K562 (cell line): ENCODE measurements around the gene GLE1. TPM values are rescaled to one million over a fixed set of nuclear protein-coding genes. Genes with fewer than 3 reads are reported as not detected.

Experiments used
- HDAC3 ChIP-seq: fragments of 450-650 bp; IDR thresholded peaks from 2 replicates; pipeline ENCODE4 v1.6.1; 2018; ENCODE audit warnings: borderline replicate concordance, mild to moderate bottlenecking, moderate library complexity; ENCODE audit not compliant: partially characterized antibody
- KDM5B ChIP-seq: fragments of 200-600 bp; sonication (generic); IDR thresholded peaks from 2 replicates; pipeline ENCODE4 v1.6.1; 2012; ENCODE audit warnings: low read depth, mild to moderate bottlenecking, moderate library complexity, low read length, control low read depth, inconsistent platforms; ENCODE audit not compliant: insufficient replicate concordance
- KLF10 ChIP-seq: fragments of 250-450 bp; sonication (Bioruptor Pico); IDR thresholded peaks from 2 replicates; pipeline ENCODE4 v1.6.1; 2021; ENCODE audit warnings: matching md5 sums
- LCOR ChIP-seq: sonication (generic); formaldehyde crosslinking; IDR thresholded peaks from 2 replicates; pipeline ENCODE4 v1.8.0; 2022; ENCODE audit warnings: mild to moderate bottlenecking, missing genetic modification reagents
- MED1 ChIP-seq: sonication (generic); formaldehyde crosslinking; IDR thresholded peaks from 2 replicates; pipeline ENCODE4 v1.8.1; 2023; ENCODE audit warnings: missing genetic modification reagents, borderline replicate concordance
- MEIS2 ChIP-seq: fragments of 450-650 bp; IDR thresholded peaks from 2 replicates; pipeline ENCODE4 v1.6.1; 2014; ENCODE audit warnings: mild to moderate bottlenecking; ENCODE audit not compliant: partially characterized antibody
- MYC ChIP-seq, 2 experiments: fragments of 250-450 bp in 1 of 2; sonication (Bioruptor Pico) in 1 of 2; IDR thresholded peaks; 2 replicates each; pipeline versions ENCODE4 v1.5.1 to v1.6.1; 2012 to 2021; ENCODE audit warnings: low read depth in 2 of 2, borderline replicate concordance in 1 of 2, improper control_type of control experiment in 1 of 2, low read length in 1 of 2, mild to moderate bottlenecking in 1 of 2, moderate library complexity in 1 of 2
- NEUROD1 ChIP-seq: fragments of 150-350 bp; IDR thresholded peaks from 2 replicates; pipeline ENCODE4 v1.6.1; 2014; ENCODE audit warnings: borderline replicate concordance, low read length, low read depth; ENCODE audit not compliant: partially characterized antibody
- OTX1 ChIP-seq: fragments of 450-650 bp; formaldehyde crosslinking; IDR thresholded peaks from 2 replicates; pipeline ENCODE4 v1.4.0; 2022; ENCODE audit warnings: mild to moderate bottlenecking
- PML ChIP-seq: IDR thresholded peaks from 2 replicates; pipeline ENCODE4 v1.6.1; 2012; ENCODE audit warnings: low read length, inconsistent platforms
- SAFB2 ChIP-seq: fragments of 200-400 bp; formaldehyde crosslinking; IDR thresholded peaks from 2 replicates; pipeline ENCODE4 v1.6.1; 2018; ENCODE audit warnings: borderline replicate concordance, low read length, low read depth, moderate library complexity; ENCODE audit not compliant: severe bottlenecking
- TCF7 ChIP-seq: sonication (generic); IDR thresholded peaks from 2 replicates; pipeline ENCODE4 v1.6.1; 2016; ENCODE audit warnings: antibody characterized with exemption, borderline replicate concordance
- XRCC3 ChIP-seq: fragments of 450-650 bp; IDR thresholded peaks from 2 replicates; pipeline ENCODE4 v1.6.1; 2017; ENCODE audit warnings: mild to moderate bottlenecking, moderate library complexity
- ZFP30 ChIP-seq: fragments of 250-450 bp; sonication (Bioruptor Pico); IDR thresholded peaks from 2 replicates; pipeline ENCODE4 v1.8.0; 2022; ENCODE audit warnings: moderate library complexity, mild to moderate bottlenecking, inconsistent platforms, borderline replicate concordance
- ZNF253 ChIP-seq: fragments of 250-450 bp; sonication (Bioruptor Pico); conservative IDR thresholded peaks from 2 replicates; pipeline ENCODE4 v1.6.1; 2021; ENCODE audit warnings: mild to moderate bottlenecking
- ZNF707 ChIP-seq: fragments of 250-450 bp; sonication (Bioruptor Pico); conservative IDR thresholded peaks from 2 replicates; pipeline ENCODE4 v1.8.0; 2022; ENCODE audit warnings: inconsistent platforms, mild to moderate bottlenecking, moderate library complexity
- ZZZ3 ChIP-seq: fragments of 450-650 bp; IDR thresholded peaks from 2 replicates; pipeline ENCODE4 v1.6.1; 2016; ENCODE audit warnings: antibody characterized with exemption, mild to moderate bottlenecking, moderate library complexity
- polyA plus RNA-seq, 8 experiments: library from polyadenylated mRNA; depleted of rRNA in 4 of 8; stranded (reverse) in 5 of 8; unstranded in 3 of 8; fragments of >200 nt; fragmentation: Nextera tagmentation in 2 of 8; fragmentation: Illumina TruSeq in 1 of 8; extraction: Ambion mirVana in 2 of 8; extraction: Trizol in 1 of 8; gene quantifications; 2 replicates each; pipeline versions ENCODE4 v1.2.1 to v1.2.3, GENCODE V29; 2011 to 2014; ENCODE audit warnings: inconsistent platforms in 1 of 8, missing spikeins in 1 of 8
- total RNA-seq, 7 experiments: library from RNA; depleted of rRNA in 6 of 7; stranded (reverse); fragments of >200 nt in 6 of 7; fragmentation: Illumina TruSeq in 2 of 7; extraction: Trizol in 2 of 7; gene quantifications; 2 replicates each; pipeline versions ENCODE4 v1.2.1 to v1.2.3, GENCODE V29; 2011 to 2021; ENCODE audit warnings: low replicate concordance in 1 of 7
- TF ChIP-seq, protein P1 (sequence below): IDR thresholded peaks from 2 replicates; pipeline ENCODE4 v1.6.1; 2014; ENCODE audit warnings: antibody characterized with exemption
- TF ChIP-seq, protein P2 (sequence below): fragments of 450-650 bp; IDR thresholded peaks from 2 replicates; pipeline ENCODE4 v1.6.1; 2017; ENCODE audit warnings: antibody characterized with exemption, mild to moderate bottlenecking
- TF ChIP-seq, protein P3 (sequence below): fragments of 250-450 bp; sonication (Bioruptor Pico); IDR thresholded peaks from 2 replicates; pipeline ENCODE4 v1.8.0; 2022; ENCODE audit warnings: moderate library complexity, mild to moderate bottlenecking, inconsistent platforms
- TF ChIP-seq, protein P4 (sequence below): sonication (generic); formaldehyde crosslinking; IDR thresholded peaks from 2 replicates; pipeline ENCODE4 v1.8.0; 2022; ENCODE audit warnings: missing genetic modification reagents, mild to moderate bottlenecking, borderline replicate concordance

Gene GLE1
- total and polyA plus RNA-seq, 9 of the 15 experiments (the other 6 are each of a cell fraction or from before 2014, with no cell fraction given) = 15.9 to 44.8 (median 37.6) TPM

DNA sequence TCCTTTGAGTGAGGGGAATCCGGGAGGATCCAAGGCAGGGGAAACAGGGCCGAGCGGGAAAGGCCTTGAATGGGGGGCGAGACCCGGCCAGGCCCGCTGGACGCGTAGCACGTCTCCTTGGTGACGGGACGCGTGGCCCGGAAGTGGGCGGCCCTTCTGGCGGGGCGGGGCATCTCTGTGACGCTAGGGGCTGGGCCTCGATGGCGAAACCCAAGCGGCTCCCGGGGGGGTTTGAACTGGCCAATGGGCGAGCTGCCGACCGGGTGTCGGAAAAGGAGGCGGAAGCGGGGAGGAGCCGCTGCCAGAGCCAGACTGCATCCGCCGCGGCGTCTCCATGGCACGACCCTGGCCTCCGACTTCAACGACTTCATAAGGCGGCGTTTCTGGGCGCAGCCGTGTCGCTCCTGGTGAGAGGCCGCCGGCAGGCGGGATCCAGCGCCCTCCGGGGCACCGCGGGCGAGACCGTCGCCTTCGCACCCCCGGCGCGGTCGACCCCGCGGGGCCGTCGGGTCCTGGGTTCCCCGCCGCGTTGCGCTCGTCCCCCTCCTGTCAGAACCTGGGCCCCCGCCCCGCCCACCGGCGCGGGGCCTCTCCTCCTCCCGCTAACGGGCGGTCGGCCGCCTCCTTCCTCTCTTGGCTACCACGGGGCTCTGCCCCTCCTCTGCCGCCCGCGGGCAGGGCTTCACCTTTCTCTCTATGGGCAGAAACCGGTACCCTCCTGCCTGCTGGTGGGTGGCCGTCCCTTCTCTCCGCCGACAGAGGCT is 48.5 kb upstream of the GLE1 start, which contains the start of gene ODF2 (continued):
- TF ChIP-seq PML = no peak
- TF ChIP-seq TCF7 = no peak
- peak; percentile 68 for TF ChIP-seq KDM5B
- TF ChIP-seq XRCC3 = no peak
- TF ChIP-seq, protein P1, sequence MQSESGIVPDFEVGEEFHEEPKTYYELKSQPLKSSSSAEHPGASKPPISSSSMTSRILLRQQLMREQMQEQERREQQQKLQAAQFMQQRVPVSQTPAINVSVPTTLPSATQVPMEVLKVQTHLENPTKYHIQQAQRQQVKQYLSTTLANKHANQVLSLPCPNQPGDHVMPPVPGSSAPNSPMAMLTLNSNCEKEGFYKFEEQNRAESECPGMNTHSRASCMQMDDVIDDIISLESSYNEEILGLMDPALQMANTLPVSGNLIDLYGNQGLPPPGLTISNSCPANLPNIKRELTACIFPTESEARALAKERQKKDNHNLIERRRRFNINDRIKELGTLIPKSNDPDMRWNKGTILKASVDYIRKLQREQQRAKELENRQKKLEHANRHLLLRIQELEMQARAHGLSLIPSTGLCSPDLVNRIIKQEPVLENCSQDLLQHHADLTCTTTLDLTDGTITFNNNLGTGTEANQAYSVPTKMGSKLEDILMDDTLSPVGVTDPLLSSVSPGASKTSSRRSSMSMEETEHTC = no peak; the same call in 1 of the 2 replicates
- no peak for TF ChIP-seq MEIS2
- TF ChIP-seq, protein P2, sequence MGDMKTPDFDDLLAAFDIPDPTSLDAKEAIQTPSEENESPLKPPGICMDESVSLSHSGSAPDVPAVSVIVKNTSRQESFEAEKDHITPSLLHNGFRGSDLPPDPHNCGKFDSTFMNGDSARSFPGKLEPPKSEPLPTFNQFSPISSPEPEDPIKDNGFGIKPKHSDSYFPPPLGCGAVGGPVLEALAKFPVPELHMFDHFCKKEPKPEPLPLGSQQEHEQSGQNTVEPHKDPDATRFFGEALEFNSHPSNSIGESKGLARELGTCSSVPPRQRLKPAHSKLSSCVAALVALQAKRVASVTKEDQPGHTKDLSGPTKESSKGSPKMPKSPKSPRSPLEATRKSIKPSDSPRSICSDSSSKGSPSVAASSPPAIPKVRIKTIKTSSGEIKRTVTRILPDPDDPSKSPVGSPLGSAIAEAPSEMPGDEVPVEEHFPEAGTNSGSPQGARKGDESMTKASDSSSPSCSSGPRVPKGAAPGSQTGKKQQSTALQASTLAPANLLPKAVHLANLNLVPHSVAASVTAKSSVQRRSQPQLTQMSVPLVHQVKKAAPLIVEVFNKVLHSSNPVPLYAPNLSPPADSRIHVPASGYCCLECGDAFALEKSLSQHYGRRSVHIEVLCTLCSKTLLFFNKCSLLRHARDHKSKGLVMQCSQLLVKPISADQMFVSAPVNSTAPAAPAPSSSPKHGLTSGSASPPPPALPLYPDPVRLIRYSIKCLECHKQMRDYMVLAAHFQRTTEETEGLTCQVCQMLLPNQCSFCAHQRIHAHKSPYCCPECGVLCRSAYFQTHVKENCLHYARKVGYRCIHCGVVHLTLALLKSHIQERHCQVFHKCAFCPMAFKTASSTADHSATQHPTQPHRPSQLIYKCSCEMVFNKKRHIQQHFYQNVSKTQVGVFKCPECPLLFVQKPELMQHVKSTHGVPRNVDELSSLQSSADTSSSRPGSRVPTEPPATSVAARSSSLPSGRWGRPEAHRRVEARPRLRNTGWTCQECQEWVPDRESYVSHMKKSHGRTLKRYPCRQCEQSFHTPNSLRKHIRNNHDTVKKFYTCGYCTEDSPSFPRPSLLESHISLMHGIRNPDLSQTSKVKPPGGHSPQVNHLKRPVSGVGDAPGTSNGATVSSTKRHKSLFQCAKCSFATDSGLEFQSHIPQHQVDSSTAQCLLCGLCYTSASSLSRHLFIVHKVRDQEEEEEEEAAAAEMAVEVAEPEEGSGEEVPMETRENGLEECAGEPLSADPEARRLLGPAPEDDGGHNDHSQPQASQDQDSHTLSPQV = no peak
- no peak for TF ChIP-seq MED1
- TF ChIP-seq ZZZ3 = no peak
- TF ChIP-seq, protein P3, sequence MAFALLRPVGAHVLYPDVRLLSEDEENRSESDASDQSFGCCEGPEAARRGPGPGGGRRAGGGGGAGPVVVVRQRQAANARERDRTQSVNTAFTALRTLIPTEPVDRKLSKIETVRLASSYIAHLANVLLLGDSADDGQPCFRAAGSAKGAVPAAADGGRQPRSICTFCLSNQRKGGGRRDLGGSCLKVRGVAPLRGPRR (CRISPR knock-in tag) = no peak
- TF ChIP-seq SAFB2 = no peak
- TF ChIP-seq LCOR (CRISPR knock-in tag) = no peak
- no peak for TF ChIP-seq KLF10
- TF ChIP-seq ZNF253 (CRISPR knock-in tag) = no peak
- no peak for TF ChIP-seq HDAC3
- no peak for TF ChIP-seq OTX1
- TF ChIP-seq, protein P4, sequence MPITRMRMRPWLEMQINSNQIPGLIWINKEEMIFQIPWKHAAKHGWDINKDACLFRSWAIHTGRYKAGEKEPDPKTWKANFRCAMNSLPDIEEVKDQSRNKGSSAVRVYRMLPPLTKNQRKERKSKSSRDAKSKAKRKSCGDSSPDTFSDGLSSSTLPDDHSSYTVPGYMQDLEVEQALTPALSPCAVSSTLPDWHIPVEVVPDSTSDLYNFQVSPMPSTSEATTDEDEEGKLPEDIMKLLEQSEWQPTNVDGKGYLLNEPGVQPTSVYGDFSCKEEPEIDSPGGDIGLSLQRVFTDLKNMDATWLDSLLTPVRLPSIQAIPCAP (CRISPR knock-in tag) = no peak
- no peak for TF ChIP-seq ZFP30 (CRISPR knock-in tag)
- peak; percentile 7 for TF ChIP-seq NEUROD1
- TF ChIP-seq ZNF707 (CRISPR knock-in tag) = no peak
- TF ChIP-seq MYC (IDR thresholded peaks at IDR 0.05; ENCODE audit: low read depth, low read length) = peak; percentile 47; the same call in 1 of the 2 replicates
- TF ChIP-seq MYC (CRISPR knock-in tag; IDR thresholded peaks at IDR 0.05; ENCODE audit: borderline replicate concordance, low read depth) = 0 out of 2 replicates have a peak, but pooled peaks have one; percentile 39
